ENCODE results near the gene ZNF653. TPM values are rescaled to one million over a fixed set of nuclear protein-coding genes. Genes with fewer than 3 reads are reported as not detected.

The ZNF653 gene
- total and polyA plus RNA-seq, 9 of the 15 experiments (the other 6 are each of a cell fraction or from before 2014, with no cell fraction given) = 1.6 to 8.0 (median 4.2) TPM; not detected in 2

DNA sequence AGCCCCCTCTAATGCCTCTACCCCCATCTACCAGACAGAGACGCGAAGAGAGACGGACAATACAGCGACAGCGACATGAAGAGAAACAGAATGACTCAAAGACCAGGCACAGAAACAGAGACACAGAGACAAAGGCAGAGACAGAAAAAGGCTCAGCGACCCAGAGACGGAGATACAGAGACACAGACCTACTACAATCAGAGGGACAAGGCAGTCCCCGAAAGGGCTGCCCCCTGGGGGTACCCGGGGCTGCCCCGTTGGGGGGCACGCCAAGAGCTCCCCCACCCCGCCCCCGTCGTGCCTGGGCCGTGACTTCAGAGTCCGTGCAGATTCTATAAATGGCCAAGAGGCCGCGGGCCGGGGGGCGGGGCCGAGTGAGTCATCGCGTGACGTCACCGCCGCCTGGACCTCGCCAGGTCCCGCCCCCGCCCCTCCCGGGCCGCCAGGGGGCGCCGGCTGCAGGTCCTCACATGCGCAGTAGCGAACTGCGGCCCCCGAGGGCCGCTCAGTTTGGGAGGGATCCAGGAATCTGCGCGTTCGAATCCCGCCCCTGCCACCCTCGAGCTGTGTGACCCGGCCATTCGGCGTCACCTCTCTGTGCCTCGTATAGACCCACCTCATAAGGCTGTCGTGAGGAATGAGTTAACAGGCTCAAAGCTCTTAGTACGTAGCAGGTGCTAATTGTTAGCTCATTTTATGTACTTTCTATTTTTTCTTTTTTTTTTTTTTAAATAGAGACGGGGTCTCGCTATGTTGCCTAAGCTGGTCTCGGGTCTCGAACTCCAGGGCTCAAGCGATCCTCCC, 30.4 kb upstream of the ZNF653 start (continued):
- TF ChIP-seq ZNF124 (CRISPR knock-in tag; IDR thresholded peaks at IDR 0.05) (no peak), SIRT6 (IDR thresholded peaks at IDR 0.05; ENCODE audit: low read depth, low read length) (no peak), HNRNPH1 (optimal IDR thresholded peaks at IDR 0.05; ENCODE audit: low read depth, low read length) (no peak), ZNF143 (CRISPR knock-in tag; IDR thresholded peaks at IDR 0.05) (no peak), CBFB (CRISPR knock-in tag; IDR thresholded peaks at IDR 0.05) (no peak; the same call in 1 of the 2 replicates), RBM15 (IDR thresholded peaks at IDR 0.05; ENCODE audit: insufficient read depth, low read length) (no peak), CXXC5 (CRISPR knock-in tag; IDR thresholded peaks at IDR 0.05) (peak; percentile 90), ZKSCAN3 (CRISPR knock-in tag; IDR thresholded peaks at IDR 0.05) (no peak), ZNF561 (CRISPR knock-in tag; conservative IDR thresholded peaks at IDR 0.05) (no peak), PCBP2 (IDR thresholded peaks at IDR 0.05; ENCODE audit: low read depth, low read length, poor library complexity, severe bottlenecking) (no peak), NFE2L1 (tag; IDR thresholded peaks at IDR 0.05; ENCODE audit: borderline replicate concordance, low read depth) (no peak), RUNX1 (IDR thresholded peaks at IDR 0.05; ENCODE audit: low read depth) (no peak), RBM34 (IDR thresholded peaks at IDR 0.05; ENCODE audit: borderline replicate concordance, insufficient read depth, low read length) (no peak), CCAR2 (IDR thresholded peaks at IDR 0.05; ENCODE audit: low read depth, low read length) (no peak), TCFL5 (CRISPR knock-in tag; conservative IDR thresholded peaks at IDR 0.05) (no peak), SIX5 (IDR thresholded peaks at IDR 0.05; ENCODE audit: borderline replicate concordance in 1 of 2, insufficient read depth in 1 of 2, low read depth in 1 of 2, low read length in 2 of 2) (no peak), SREBF1 (IDR thresholded peaks at IDR 0.05; ENCODE audit: borderline replicate concordance, low read depth, low read length) (no peak), ZSCAN29 (IDR thresholded peaks at IDR 0.05) (no peak), EP400 (IDR thresholded peaks at IDR 0.05) (peak; percentile 26)
- TF ChIP-seq, protein P1, sequence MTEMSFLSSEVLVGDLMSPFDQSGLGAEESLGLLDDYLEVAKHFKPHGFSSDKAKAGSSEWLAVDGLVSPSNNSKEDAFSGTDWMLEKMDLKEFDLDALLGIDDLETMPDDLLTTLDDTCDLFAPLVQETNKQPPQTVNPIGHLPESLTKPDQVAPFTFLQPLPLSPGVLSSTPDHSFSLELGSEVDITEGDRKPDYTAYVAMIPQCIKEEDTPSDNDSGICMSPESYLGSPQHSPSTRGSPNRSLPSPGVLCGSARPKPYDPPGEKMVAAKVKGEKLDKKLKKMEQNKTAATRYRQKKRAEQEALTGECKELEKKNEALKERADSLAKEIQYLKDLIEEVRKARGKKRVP (CRISPR knock-in tag; IDR thresholded peaks at IDR 0.05) = 0 out of 2 replicates have a peak, but pooled peaks have one; percentile 15
- TF ChIP-seq, protein P2, sequence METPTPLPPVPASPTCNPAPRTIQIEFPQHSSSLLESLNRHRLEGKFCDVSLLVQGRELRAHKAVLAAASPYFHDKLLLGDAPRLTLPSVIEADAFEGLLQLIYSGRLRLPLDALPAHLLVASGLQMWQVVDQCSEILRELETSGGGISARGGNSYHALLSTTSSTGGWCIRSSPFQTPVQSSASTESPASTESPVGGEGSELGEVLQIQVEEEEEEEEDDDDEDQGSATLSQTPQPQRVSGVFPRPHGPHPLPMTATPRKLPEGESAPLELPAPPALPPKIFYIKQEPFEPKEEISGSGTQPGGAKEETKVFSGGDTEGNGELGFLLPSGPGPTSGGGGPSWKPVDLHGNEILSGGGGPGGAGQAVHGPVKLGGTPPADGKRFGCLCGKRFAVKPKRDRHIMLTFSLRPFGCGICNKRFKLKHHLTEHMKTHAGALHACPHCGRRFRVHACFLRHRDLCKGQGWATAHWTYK (CRISPR knock-in tag; IDR thresholded peaks at IDR 0.05) = 0 out of 2 replicates have a peak, but pooled peaks have one; percentile 81
- TF ChIP-seq, protein P3, sequence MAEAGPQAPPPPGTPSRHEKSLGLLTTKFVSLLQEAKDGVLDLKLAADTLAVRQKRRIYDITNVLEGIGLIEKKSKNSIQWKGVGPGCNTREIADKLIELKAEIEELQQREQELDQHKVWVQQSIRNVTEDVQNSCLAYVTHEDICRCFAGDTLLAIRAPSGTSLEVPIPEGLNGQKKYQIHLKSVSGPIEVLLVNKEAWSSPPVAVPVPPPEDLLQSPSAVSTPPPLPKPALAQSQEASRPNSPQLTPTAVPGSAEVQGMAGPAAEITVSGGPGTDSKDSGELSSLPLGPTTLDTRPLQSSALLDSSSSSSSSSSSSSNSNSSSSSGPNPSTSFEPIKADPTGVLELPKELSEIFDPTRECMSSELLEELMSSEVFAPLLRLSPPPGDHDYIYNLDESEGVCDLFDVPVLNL (CRISPR knock-in tag; IDR thresholded peaks at IDR 0.05; ENCODE audit: low read depth) = no peak
- TF ChIP-seq, protein P4, sequence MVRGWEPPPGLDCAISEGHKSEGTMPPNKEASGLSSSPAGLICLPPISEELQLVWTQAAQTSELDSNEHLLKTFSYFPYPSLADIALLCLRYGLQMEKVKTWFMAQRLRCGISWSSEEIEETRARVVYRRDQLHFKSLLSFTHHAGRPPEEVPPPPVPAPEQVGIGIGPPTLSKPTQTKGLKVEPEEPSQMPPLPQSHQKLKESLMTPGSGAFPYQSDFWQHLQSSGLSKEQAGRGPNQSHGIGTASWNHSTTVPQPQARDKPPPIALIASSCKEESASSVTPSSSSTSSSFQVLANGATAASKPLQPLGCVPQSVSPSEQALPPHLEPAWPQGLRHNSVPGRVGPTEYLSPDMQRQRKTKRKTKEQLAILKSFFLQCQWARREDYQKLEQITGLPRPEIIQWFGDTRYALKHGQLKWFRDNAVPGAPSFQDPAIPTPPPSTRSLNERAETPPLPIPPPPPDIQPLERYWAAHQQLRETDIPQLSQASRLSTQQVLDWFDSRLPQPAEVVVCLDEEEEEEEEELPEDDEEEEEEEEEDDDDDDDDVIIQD (CRISPR knock-in tag; IDR thresholded peaks at IDR 0.05) = no peak

All from K562 (cell line).